Measurements from ENCODE around the gene DTX1. TPM values are rescaled to one million over a fixed set of nuclear protein-coding genes. Genes with fewer than 3 reads are reported as not detected.

The DTX1 gene
- total and polyA plus RNA-seq, 2 donors (not counting 3 experiments of a cell fraction or from before 2014, with no cell fraction given): 0.06 to 0.22 TPM

DNA sequence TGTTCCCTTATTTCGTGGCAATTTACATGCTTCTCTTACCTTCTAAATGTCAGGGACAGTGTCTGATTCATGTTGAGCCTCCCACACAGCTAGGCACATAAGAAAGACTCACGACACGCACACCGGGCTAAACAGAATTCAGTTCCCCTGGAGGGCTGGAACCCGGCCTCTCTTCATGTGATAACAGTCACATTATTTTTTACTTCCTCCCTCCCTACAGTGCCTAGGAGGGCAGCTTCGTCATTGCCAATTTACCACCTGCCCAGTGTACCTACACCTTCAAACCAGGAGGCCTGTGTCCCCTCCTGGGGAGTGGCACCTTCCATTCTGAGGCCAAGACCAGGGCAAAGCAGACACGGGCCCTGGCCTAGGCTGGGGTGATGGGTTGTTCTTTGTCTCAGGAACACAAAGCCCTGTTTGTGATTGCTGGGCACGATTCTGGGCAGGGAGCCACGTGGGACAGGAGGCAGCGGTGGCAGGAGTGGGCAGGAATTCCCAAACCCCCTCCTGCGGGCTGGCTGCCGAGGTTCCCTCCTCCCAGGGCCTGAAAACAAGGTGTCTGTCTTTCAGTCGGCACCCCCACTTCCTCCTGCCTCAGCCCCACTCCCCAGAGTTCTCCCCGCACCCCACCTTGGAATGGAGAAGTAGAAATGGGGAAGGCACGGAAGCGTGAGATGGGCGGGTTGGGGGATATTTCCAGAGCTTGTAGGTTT is 85.8 kb downstream of the DTX1 start:
- intact Hi-C loops (cut with micrococcal nuclease): no loop called here
- Histone ChIP-seq H3K9me3 (replicated peaks; ENCODE audit: control insufficient read depth, insufficient read depth, low read length) (no peaks in the 10 kb centered on the region), H3K4me2 (ENCODE audit: insufficient read depth, low read length) (no peak overlapping the region), H3K36me3 (ENCODE audit: control insufficient read depth in 2 of 2, extremely low read depth in 1 of 2, insufficient read depth in 2 of 2, low read length in 2 of 2) (no peaks in the 10 kb centered on the region), H4K20me1 (replicated peaks; ENCODE audit: control insufficient read depth, extremely low read depth, insufficient read depth, low read length) (no peaks in the 10 kb centered on the region), H3K9me1 (replicated peaks; ENCODE audit: control insufficient read depth, extremely low read depth, insufficient read depth, low read length) (no peaks in the 10 kb centered on the region), H3K79me2 (ENCODE audit: control insufficient read depth, insufficient read depth, low read length) (no peaks in the 10 kb centered on the region), H3K9ac (replicated peaks; ENCODE audit: extremely low read depth, insufficient read depth, low read length) (no peak overlapping the region), H3K27me3 (ENCODE audit: control insufficient read depth in 2 of 2, insufficient read depth in 2 of 2, low read length in 2 of 2) (peaks cover 0 to 2% of the 10 kb centered on the region in 2 experiments), H2AFZ (ENCODE audit: low read depth, low read length) (no peak overlapping the region), H3K4me3 (replicated peaks in 1 of 3; ENCODE audit: insufficient read depth in 1 of 3, low read depth in 1 of 3, low read length in 3 of 3) (no peak overlapping the region), H3K4me1 (ENCODE audit: control insufficient read depth, extremely low read depth, insufficient read depth, low read length) (no peaks in the 10 kb centered on the region), H3K27ac (ENCODE audit: insufficient read depth, low read depth, low read length) (no peak overlapping the region)
- DNase-seq (ENCODE audit: low read depth, low spot score): no peak
- dilution Hi-C loops (cut with MboI; ENCODE audit: extremely low pct_ligation_motif_present, low sequenced_read_pairs): no loop called here
- CTCF ChIA-PET: no interaction called here
- no peak for FAIRE-seq
- no TSS peak for BruUV-seq (replicated peaks)
- POLR2A ChIA-PET: no interaction called here
- TF ChIP-seq EZH2 (IDR thresholded peaks at IDR 0.05; ENCODE audit: borderline replicate concordance, low read depth, low read length, severe bottlenecking): no peak
- no peak for TF ChIP-seq POLR2AphosphoS5 (IDR thresholded peaks at IDR 0.05; ENCODE audit: insufficient read depth, low read depth, low read length)

DNA sequence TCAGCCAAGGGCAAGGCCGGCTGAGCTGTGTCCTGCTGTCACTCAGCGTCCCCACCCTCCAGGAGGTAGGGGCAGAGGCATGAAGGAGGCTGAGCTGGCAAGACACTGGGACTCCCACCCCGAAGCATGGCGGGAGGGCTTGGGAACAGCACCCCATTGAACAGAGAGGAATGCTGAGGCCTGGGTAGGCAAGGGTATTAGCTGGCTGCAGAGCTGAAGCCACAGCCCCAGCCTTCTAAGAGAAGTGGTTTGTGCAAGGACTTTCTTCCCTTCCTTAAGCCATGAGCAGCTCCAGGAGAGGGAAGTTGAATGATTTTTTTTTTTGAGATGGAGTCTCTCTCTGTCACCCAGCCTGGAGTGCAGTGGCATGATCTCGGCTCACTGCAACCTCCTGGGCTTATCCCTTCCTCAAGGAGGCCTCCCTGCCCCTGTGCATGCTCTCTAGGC is 86.4 kb downstream of the DTX1 start:
- no peaks in the 10 kb centered on the region for H4K20me1 ChIP-seq (replicated peaks; ENCODE audit: control insufficient read depth, extremely low read depth, insufficient read depth, low read length)
- H3K4me3 ChIP-seq (replicated peaks in 1 of 3; ENCODE audit: insufficient read depth in 1 of 3, low read depth in 1 of 3, low read length in 3 of 3): no peak overlapping the region
- H3K27ac ChIP-seq (ENCODE audit: insufficient read depth, low read depth, low read length): no peak overlapping the region
- no peak overlapping the region for H2AFZ ChIP-seq (ENCODE audit: low read depth, low read length)
- peaks cover 0 to 2% of the 10 kb centered on the region in 2 experiments for H3K27me3 ChIP-seq (ENCODE audit: control insufficient read depth in 2 of 2, insufficient read depth in 2 of 2, low read length in 2 of 2)
- BruUV-seq (replicated peaks): no TSS peak
- no peaks in the 10 kb centered on the region for H3K9me3 ChIP-seq (replicated peaks; ENCODE audit: control insufficient read depth, insufficient read depth, low read length)
- H3K4me2 ChIP-seq (ENCODE audit: insufficient read depth, low read length): no peak overlapping the region
- dilution Hi-C loops (cut with MboI; ENCODE audit: extremely low pct_ligation_motif_present, low sequenced_read_pairs): no loop called here
- FAIRE-seq: no peak
- H3K4me1 ChIP-seq (ENCODE audit: control insufficient read depth, extremely low read depth, insufficient read depth, low read length): no peaks in the 10 kb centered on the region
- TF ChIP-seq EZH2 (IDR thresholded peaks at IDR 0.05; ENCODE audit: borderline replicate concordance, low read depth, low read length, severe bottlenecking) (no peak), POLR2AphosphoS5 (IDR thresholded peaks at IDR 0.05; ENCODE audit: insufficient read depth, low read depth, low read length) (no peak), MYC (IDR thresholded peaks at IDR 0.05; ENCODE audit: low read depth, low read length) (no peak), GATA2 (IDR thresholded peaks at IDR 0.05; ENCODE audit: insufficient read depth, insufficient read length, low read depth, low read length) (no peak), POLR2A (IDR thresholded peaks at IDR 0.05; ENCODE audit: low read depth, low read length) (no peak), FOS (IDR thresholded peaks at IDR 0.05; ENCODE audit: borderline replicate concordance, insufficient read depth, low read length) (no peak), JUN (IDR thresholded peaks at IDR 0.05; ENCODE audit: borderline replicate concordance, insufficient read depth, insufficient read length, low read depth) (no peak)
- TF ChIP-seq, protein P1, sequence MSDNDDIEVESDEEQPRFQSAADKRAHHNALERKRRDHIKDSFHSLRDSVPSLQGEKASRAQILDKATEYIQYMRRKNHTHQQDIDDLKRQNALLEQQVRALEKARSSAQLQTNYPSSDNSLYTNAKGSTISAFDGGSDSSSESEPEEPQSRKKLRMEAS (IDR thresholded peaks at IDR 0.05; ENCODE audit: insufficient read depth, insufficient read length): no peak
- TF ChIP-seq, protein P2, sequence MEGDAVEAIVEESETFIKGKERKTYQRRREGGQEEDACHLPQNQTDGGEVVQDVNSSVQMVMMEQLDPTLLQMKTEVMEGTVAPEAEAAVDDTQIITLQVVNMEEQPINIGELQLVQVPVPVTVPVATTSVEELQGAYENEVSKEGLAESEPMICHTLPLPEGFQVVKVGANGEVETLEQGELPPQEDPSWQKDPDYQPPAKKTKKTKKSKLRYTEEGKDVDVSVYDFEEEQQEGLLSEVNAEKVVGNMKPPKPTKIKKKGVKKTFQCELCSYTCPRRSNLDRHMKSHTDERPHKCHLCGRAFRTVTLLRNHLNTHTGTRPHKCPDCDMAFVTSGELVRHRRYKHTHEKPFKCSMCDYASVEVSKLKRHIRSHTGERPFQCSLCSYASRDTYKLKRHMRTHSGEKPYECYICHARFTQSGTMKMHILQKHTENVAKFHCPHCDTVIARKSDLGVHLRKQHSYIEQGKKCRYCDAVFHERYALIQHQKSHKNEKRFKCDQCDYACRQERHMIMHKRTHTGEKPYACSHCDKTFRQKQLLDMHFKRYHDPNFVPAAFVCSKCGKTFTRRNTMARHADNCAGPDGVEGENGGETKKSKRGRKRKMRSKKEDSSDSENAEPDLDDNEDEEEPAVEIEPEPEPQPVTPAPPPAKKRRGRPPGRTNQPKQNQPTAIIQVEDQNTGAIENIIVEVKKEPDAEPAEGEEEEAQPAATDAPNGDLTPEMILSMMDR (IDR thresholded peaks at IDR 0.05; ENCODE audit: extremely low read depth in 1 of 2, insufficient read depth in 1 of 2, low read depth in 1 of 2, low read length in 2 of 2): no peak
- no peaks in the 10 kb centered on the region for H3K36me3 ChIP-seq (ENCODE audit: control insufficient read depth in 2 of 2, extremely low read depth in 1 of 2, insufficient read depth in 2 of 2, low read length in 2 of 2)
- no peaks in the 10 kb centered on the region for H3K79me2 ChIP-seq (ENCODE audit: control insufficient read depth, insufficient read depth, low read length)
- POLR2A ChIA-PET: no interaction called here
- no peak overlapping the region for H3K9ac ChIP-seq (replicated peaks; ENCODE audit: extremely low read depth, insufficient read depth, low read length)
- intact Hi-C loops (cut with micrococcal nuclease): no loop called here
- H3K9me1 ChIP-seq (replicated peaks; ENCODE audit: control insufficient read depth, extremely low read depth, insufficient read depth, low read length): no peaks in the 10 kb centered on the region
- CTCF ChIA-PET: no interaction called here
- DNase-seq (ENCODE audit: low read depth, low spot score): no peak
